GM20000 (cell line): Measurements from ENCODE around the gene TCN2.
A peak's percentile ranks its signal among the peaks of the same experiment; 100 is the strongest.

Experiments
- DNase-seq: peaks from one replicate; pipeline ENCODE4 v3.0.0; 2012; ENCODE audit warnings: low spot score
- CTCF ChIP-seq: IDR thresholded peaks from 2 replicates; pipeline ENCODE4 v1.5.1; 2012; ENCODE audit warnings: mild to moderate bottlenecking, control low read depth; ENCODE audit errors: extremely low read depth, missing control alignments

TCN2 gene

DNA sequence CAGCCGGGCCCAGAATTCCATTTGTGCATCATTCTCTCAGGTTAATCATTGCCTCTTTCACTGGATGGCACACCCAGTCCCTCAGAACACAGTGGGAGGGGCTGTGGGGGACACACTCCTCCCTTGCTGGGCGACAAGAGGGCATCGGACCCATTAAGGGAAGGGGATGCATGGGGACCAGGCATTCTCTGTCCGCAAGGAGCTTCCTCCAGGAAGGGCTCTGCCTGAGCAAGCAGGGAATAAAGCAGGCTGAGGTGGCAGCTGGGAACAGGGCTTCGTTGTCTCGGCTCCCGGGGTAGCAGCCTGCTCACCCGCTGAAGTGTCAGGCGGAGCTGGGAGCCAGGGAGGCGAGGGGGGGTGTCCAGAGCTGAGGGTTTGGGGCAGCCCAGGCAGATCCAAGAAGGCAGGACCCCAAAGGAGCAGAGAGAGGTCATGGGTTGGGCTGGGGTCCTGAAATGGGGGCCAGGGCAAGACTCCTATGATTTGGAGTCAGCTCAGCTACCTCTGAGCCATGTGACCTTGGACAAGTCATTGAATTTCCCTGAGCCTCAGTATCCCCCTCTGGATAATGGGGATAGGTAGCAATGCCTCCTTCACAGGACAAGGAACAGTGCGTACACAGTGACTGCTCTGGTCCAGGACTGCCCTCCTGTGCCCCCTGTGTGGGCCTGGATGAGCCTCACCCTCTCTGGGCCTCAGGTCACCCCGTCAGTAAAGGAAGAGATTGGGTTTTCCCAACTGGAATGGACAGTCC lies 34.0 kb upstream of the TCN2 start:
- no peak for TF ChIP-seq CTCF
- DNase-seq: no peak

DNA sequence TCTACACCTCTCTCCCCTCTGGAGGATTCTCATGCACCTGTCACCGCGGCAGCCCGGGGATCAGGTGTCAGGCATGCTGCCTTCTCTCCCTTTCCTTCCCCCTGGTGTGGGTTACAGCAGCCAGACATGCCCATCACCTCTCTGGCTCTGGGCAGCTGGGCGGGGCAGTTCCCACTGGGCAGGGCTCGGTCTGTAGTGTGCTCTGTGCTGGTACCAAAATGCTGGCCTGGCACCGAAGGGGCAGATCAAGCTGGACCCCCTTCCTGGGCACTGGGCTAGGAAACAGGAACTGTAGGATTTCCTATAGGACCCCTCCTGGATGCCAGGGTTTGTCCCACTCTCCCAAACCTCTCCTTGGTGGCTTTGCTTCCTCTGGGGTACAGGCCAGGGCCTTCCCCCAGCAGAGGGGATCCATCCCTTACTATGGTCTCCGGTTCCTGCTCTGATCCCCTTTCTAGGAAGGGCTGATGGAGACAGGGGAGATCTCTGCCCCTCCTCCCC lies 33.3 kb upstream of the TCN2 start:
- no peak for DNase-seq
- TF ChIP-seq CTCF: no peak

DNA sequence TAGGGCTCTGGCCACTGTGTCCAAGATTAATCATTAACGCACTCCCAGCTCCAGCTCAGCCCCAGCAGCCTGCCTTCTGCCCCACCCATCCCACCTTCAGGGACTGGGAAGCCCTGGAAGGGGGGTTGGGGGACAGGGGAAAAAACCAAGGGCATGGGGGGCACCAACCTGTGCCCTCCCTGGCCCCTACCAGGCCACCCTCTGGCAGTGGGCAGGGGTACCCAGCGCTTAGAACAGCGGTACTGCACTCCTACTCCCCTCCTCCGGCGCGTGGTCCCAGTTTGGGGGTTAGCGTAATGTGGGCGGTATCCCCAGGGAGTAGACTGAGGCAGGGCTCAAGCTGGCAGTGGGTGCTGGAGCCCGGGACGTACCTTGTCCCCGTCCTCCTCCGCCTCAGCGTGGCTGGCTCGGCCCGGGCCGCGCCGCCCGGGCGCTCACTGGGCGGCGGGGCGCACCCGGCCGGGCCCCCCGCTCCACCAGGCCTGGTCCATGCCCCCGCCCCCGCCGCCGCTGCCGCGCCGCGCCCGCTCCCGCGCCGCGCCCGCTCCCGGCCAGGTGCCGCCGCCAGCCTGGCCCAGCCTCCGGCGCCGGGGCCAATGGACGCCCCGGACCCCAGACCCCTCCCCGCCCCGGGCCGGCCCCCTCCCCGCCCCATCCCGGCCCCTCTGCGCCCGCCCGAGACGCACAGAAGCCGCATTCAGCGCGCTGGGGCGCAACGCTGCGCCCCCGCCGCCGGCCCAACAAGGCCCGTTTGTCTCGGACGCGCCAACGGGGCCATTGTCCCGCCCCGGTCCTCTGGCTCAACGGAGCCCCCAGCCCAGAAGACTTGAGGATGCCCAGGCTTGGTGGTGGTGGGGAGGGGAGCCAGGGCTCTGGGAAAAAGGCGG lies 32.6 kb upstream of the TCN2 start, which contains the start of gene GAL3ST1:
TSS of gene GAL3ST1 (minus strand) at position 571 of the 887 bp plus-strand sequence. CDS start 17,273 bp downstream, outside the sequence.
- peak; percentile 43 for DNase-seq
- no peak for TF ChIP-seq CTCF

DNA sequence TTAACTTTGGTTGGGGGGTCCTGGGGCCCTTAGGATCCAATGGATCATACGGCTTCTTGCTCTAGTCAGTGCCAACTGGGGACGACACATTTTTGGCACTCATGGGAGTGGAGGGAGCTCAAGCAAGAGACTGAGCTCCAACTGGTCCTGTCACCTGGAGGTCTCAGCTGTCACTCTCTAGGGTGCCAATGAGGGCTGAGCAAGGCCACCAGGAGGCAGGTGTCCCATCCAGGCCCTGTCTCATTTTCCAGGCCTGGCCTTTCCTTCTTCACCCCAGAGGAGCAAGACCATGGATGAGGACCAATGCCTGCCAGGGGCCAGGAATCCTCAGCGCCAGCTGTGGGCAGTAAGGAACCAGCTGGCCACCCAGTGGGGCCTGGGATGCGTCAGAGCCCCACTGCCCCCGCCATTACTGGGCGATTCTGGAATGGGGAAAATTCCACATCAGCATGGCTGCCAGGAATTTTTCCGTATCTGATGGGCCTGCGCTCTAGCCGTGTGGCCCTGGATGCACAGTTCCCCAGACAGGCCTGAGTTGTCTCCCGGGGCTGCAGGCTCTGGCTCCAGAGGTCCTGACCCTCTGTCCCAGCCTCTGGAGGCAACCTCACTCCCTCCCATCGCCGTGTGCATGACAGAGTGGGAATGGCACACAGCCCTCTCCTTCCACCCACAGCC lies 31.8 kb upstream of the TCN2 start:
- no peak for TF ChIP-seq CTCF
- DNase-seq: no peak

GRCh38 chr22:30575859-30576258 lies 31.1 kb upstream of the TCN2 start:
- no peak for TF ChIP-seq CTCF
- no peak for DNase-seq

DNA sequence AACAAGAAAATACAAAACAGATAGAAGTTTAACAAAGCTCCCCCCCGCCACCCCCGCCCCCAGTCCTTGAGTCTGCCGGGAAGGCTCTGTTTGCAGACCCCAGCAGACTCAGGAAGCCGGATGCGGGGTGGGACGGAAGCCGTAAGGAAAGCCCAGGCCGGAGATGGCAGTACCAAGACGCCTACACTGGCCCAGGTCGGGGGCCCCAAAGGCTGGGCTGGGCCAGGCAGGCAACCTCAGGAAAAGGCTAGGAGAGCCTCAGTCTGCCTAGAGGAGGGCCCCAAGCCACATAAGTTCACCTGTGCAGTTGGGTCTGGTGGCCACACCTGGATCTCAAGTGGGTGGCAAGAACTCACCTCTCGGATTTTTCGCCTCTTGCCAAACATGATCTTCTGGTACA lies 28.5 kb upstream of the TCN2 start:
- TF ChIP-seq CTCF: no peak
- DNase-seq: no peak
